GM21526 (cell line): ENCODE data around the gene SCN2A.

Source experiments
- ATAC-seq: cut with Tn5 transposase; IDR thresholded peaks from one replicate; pipeline ENCODE4 v1.9.1; 2021; ENCODE audit warnings: moderate library complexity; ENCODE audit not compliant: unreplicated experiment, low FRiP score

SCN2A gene

GRCh38 chr2:165408186-165408585 is 169.0 kb downstream of the SCN2A start:
- ATAC-seq: no peak

- no peak for ATAC-seq
These were observed 171.1 kb downstream of the SCN2A start for GRCh38 chr2:165410276-165410675.

GRCh38 chr2:165414187-165414586 is 175.0 kb downstream of the SCN2A start:
- ATAC-seq: no peak

- ATAC-seq: no peak
These were observed 177.8 kb downstream of the SCN2A start for GRCh38 chr2:165417009-165417408.

- ATAC-seq: no peak
These were observed 181.0 kb downstream of the SCN2A start for GRCh38 chr2:165420231-165420630.

GRCh38 chr2:165423081-165423480 is 183.9 kb downstream of the SCN2A start:
- ATAC-seq: no peak

GRCh38 chr2:165425556-165425955 is 186.3 kb downstream of the SCN2A start:
- no peak for ATAC-seq

GRCh38 chr2:165427686-165428085 is 188.5 kb downstream of the SCN2A start:
- no peak for ATAC-seq

GRCh38 chr2:165428926-165429325 is 189.7 kb downstream of the SCN2A start:
- no peak for ATAC-seq

GRCh38 chr2:165431014-165431413 is 191.8 kb downstream of the SCN2A start:
- ATAC-seq: no peak

GRCh38 chr2:165432234-165432966 is 193.2 kb downstream of the SCN2A start:
- ATAC-seq: no peak

- no peak for ATAC-seq
These were observed 195.8 kb downstream of the SCN2A start for GRCh38 chr2:165434865-165435496.

GRCh38 chr2:165435611-165436010 is 196.4 kb downstream of the SCN2A start:
- no peak for ATAC-seq

- no peak for ATAC-seq
These were observed 197.3 kb downstream of the SCN2A start for GRCh38 chr2:165436559-165436958.

GRCh38 chr2:165440367-165440766 is 201.2 kb downstream of the SCN2A start:
- no peak for ATAC-seq
